IgD-negative memory B cell (primary cell): ENCODE data around the gene ADGRF1. TPM values are rescaled to one million over a fixed set of nuclear protein-coding genes. Genes with fewer than 3 reads are reported as not detected.
"Not testable (repeated sequence)": the region's sequence is repeated elsewhere in the genome, so short reads cannot be mapped to it uniquely, and the experiment has no call there.

ENCODE experiments used
- H3K27ac Mint-ChIP-seq, 3 donors: one replicate each; pipeline ENCODE4 v1.8.0; 2020 to 2022; ENCODE audit warnings: mild to moderate bottlenecking in 3 of 3, mixed read lengths in 3 of 3, moderate library complexity in 1 of 3
- H3K27me3 Mint-ChIP-seq: one replicate; pipeline ENCODE4 v1.8.0; 2021; ENCODE audit warnings: mixed read lengths
- H3K36me3 Mint-ChIP-seq: one replicate; pipeline ENCODE4 v1.8.0; 2020; ENCODE audit warnings: mild to moderate bottlenecking, mixed read lengths
- H3K4me1 Mint-ChIP-seq, 3 donors: one replicate each; pipeline ENCODE4 v1.8.0; 2020 to 2022; ENCODE audit warnings: mixed read lengths in 3 of 3, mild to moderate bottlenecking in 1 of 3
- H3K4me3 Mint-ChIP-seq, 4 donors: one replicate each; pipeline ENCODE4 v1.8.0; 2020 to 2022; ENCODE audit warnings: mild to moderate bottlenecking in 4 of 4, mixed read lengths in 4 of 4, moderate library complexity in 3 of 4
- H3K9me3 Mint-ChIP-seq, 3 donors: one replicate each; pipeline ENCODE4 v1.8.0; 2020 to 2021; ENCODE audit warnings: mixed read lengths in 3 of 3, mild to moderate bottlenecking in 1 of 3
- polyA plus RNA-seq: library from polyadenylated mRNA; unstranded; fragments of 300-500 nt; fragmentation: Illumina TruSeq; gene quantifications from one replicate; pipeline ENCODE4 v1.2.3, GENCODE V29; 2021

Gene ADGRF1
- polyA plus RNA-seq, 1 donor from 2014 or later = not detected

- Mint-ChIP-seq H3K27ac (no peak overlapping the region), H3K4me3 (no peak overlapping the region), H3K36me3 (no peaks in the 10 kb centered on the region), H3K27me3 (peaks cover 10% of the 10 kb centered on the region), H3K9me3 (peaks cover 0 to 4% (median 2%) of the 10 kb centered on the region in 3 donors), H3K4me1 (no peaks in the 10 kb centered on the region)
These were observed 25.9 kb downstream of the ADGRF1 start for GRCh38 chr6:47016261-47016660.

GRCh38 chr6:47014401-47014800 lies 27.7 kb downstream of the ADGRF1 start:
- no peaks in the 10 kb centered on the region for H3K36me3 Mint-ChIP-seq
- H3K27me3 Mint-ChIP-seq = peaks cover 10% of the 10 kb centered on the region
- peaks cover 0 to 4% (median 2%) of the 10 kb centered on the region in 3 donors for H3K9me3 Mint-ChIP-seq
- H3K4me3 Mint-ChIP-seq = no peak overlapping the region
- H3K4me1 Mint-ChIP-seq = no peaks in the 10 kb centered on the region
- H3K27ac Mint-ChIP-seq = no peak overlapping the region

- Mint-ChIP-seq H3K4me3 (no peak overlapping the region), H3K27me3 (peaks cover 1% of the 10 kb centered on the region), H3K4me1 (no peaks in the 10 kb centered on the region), H3K9me3 (peaks cover 0 to 4% (median 2%) of the 10 kb centered on the region in 3 donors), H3K27ac (no peak overlapping the region), H3K36me3 (no peaks in the 10 kb centered on the region)
These were observed 32.5 kb downstream of the ADGRF1 start for GRCh38 chr6:47009583-47009982.

- Mint-ChIP-seq H3K4me3 (no peak overlapping the region), H3K27me3 (peaks cover 1% of the 10 kb centered on the region), H3K27ac (no peak overlapping the region), H3K9me3 (peaks cover 0 to 4% (median 0%) of the 10 kb centered on the region in 3 donors), H3K4me1 (no peaks in the 10 kb centered on the region), H3K36me3 (no peaks in the 10 kb centered on the region)
These were observed 33.8 kb downstream of the ADGRF1 start for GRCh38 chr6:47008397-47008763.

GRCh38 chr6:47007657-47008396 lies 34.3 kb downstream of the ADGRF1 start:
- H3K4me1 Mint-ChIP-seq = no peaks in the 10 kb centered on the region
- H3K4me3 Mint-ChIP-seq = no peak overlapping the region

GRCh38 chr6:47005486-47005885 lies 36.6 kb downstream of the ADGRF1 start:
- Mint-ChIP-seq H3K4me1 (no peaks in the 10 kb centered on the region), H3K4me3 (no peak overlapping the region)

More at GRCh38 chr6:47007657-47008396, 34.3 kb downstream of the ADGRF1 start:
- no peak overlapping the region for H3K27ac Mint-ChIP-seq
- H3K36me3 Mint-ChIP-seq = no peaks in the 10 kb centered on the region
- peaks cover 0 to 4% (median 0%) of the 10 kb centered on the region in 3 donors for H3K9me3 Mint-ChIP-seq
- peaks cover 1% of the 10 kb centered on the region for H3K27me3 Mint-ChIP-seq

GRCh38 chr6:47004463-47004862 lies 37.7 kb downstream of the ADGRF1 start:
- H3K27ac Mint-ChIP-seq = no peak overlapping the region
- no peaks in the 10 kb centered on the region for H3K36me3 Mint-ChIP-seq
- H3K4me3 Mint-ChIP-seq = no peak overlapping the region
- no peaks in the 10 kb centered on the region for H3K4me1 Mint-ChIP-seq
- H3K27me3 Mint-ChIP-seq = peaks cover 1% of the 10 kb centered on the region
- no peaks in the 10 kb centered on the region for H3K9me3 Mint-ChIP-seq

More at GRCh38 chr6:47005486-47005885, 36.6 kb downstream of the ADGRF1 start:
- H3K9me3 Mint-ChIP-seq = no peaks in the 10 kb centered on the region
- peaks cover 1% of the 10 kb centered on the region for H3K27me3 Mint-ChIP-seq
- no peaks in the 10 kb centered on the region for H3K36me3 Mint-ChIP-seq
- H3K27ac Mint-ChIP-seq = no peak overlapping the region

- peaks cover 0 to 2% (median 0%) of the 10 kb centered on the region in 3 donors for H3K9me3 Mint-ChIP-seq
- no peaks in the 10 kb centered on the region for H3K36me3 Mint-ChIP-seq
- H3K27me3 Mint-ChIP-seq = peaks cover 2% of the 10 kb centered on the region
- H3K4me3 Mint-ChIP-seq = no peak overlapping the region
- no peaks in the 10 kb centered on the region for H3K4me1 Mint-ChIP-seq
- H3K27ac Mint-ChIP-seq = no peak overlapping the region
These were observed 41.3 kb downstream of the ADGRF1 start for GRCh38 chr6:47000842-47001241.

GRCh38 chr6:46998436-46999017 lies 43.6 kb downstream of the ADGRF1 start:
- no peaks in the 10 kb centered on the region for H3K36me3 Mint-ChIP-seq
- peak overlapping the region in 1 of 3 donors; percentile 63 for H3K27ac Mint-ChIP-seq
- peaks cover 2% of the 10 kb centered on the region for H3K27me3 Mint-ChIP-seq
- no peaks in the 10 kb centered on the region for H3K4me1 Mint-ChIP-seq
- no peak overlapping the region for H3K4me3 Mint-ChIP-seq
- H3K9me3 Mint-ChIP-seq = peaks cover 0 to 4% (median 0%) of the 10 kb centered on the region in 3 donors

GRCh38 chr6:46997646-46998045 lies 44.5 kb downstream of the ADGRF1 start:
- Mint-ChIP-seq H3K4me3 (no peak overlapping the region), H3K27ac (no peak overlapping the region)

GRCh38 chr6:46996860-46997641 lies 45.1 kb downstream of the ADGRF1 start:
- Mint-ChIP-seq H3K36me3 (no peaks in the 10 kb centered on the region), H3K9me3 (peaks cover 0 to 4% (median 2%) of the 10 kb centered on the region in 3 donors), H3K4me1 (no peaks in the 10 kb centered on the region), H3K27me3 (peaks cover 2% of the 10 kb centered on the region), H3K4me3 (no peak overlapping the region), H3K27ac (no peak overlapping the region)

More at GRCh38 chr6:46997646-46998045, 44.5 kb downstream of the ADGRF1 start:
- no peaks in the 10 kb centered on the region for H3K36me3 Mint-ChIP-seq
- no peaks in the 10 kb centered on the region for H3K4me1 Mint-ChIP-seq
- H3K27me3 Mint-ChIP-seq = peaks cover 2% of the 10 kb centered on the region
- H3K9me3 Mint-ChIP-seq = peaks cover 0 to 4% (median 2%) of the 10 kb centered on the region in 3 donors

- H3K4me1 Mint-ChIP-seq = no peaks in the 10 kb centered on the region
- peaks cover 6% of the 10 kb centered on the region for H3K27me3 Mint-ChIP-seq
- H3K36me3 Mint-ChIP-seq = no peaks in the 10 kb centered on the region
- no peak overlapping the region for H3K4me3 Mint-ChIP-seq
- no peak overlapping the region for H3K27ac Mint-ChIP-seq
- H3K9me3 Mint-ChIP-seq = peaks cover 0 to 4% (median 2%) of the 10 kb centered on the region in 3 donors
These were observed 47.2 kb downstream of the ADGRF1 start for GRCh38 chr6:46994933-46995332.

GRCh38 chr6:46993846-46994245 lies 48.3 kb downstream of the ADGRF1 start:
- peaks cover 0 to 4% (median 2%) of the 10 kb centered on the region in 3 donors for H3K9me3 Mint-ChIP-seq
- no peak overlapping the region for H3K4me3 Mint-ChIP-seq
- no peaks in the 10 kb centered on the region for H3K36me3 Mint-ChIP-seq
- H3K27me3 Mint-ChIP-seq = peaks cover 9% of the 10 kb centered on the region
- no peak overlapping the region for H3K27ac Mint-ChIP-seq
- H3K4me1 Mint-ChIP-seq = no peaks in the 10 kb centered on the region

GRCh38 chr6:46992391-46992790 lies 49.7 kb downstream of the ADGRF1 start:
- H3K27me3 Mint-ChIP-seq, H3K4me3 Mint-ChIP-seq, H3K4me1 Mint-ChIP-seq, H3K36me3 Mint-ChIP-seq, H3K9me3 Mint-ChIP-seq, H3K27ac Mint-ChIP-seq: not testable (repeated sequence)

GRCh38 chr6:46990818-46991510 lies 51.2 kb downstream of the ADGRF1 start:
- not testable (repeated sequence) for H3K36me3 Mint-ChIP-seq, H3K27me3 Mint-ChIP-seq, H3K27ac Mint-ChIP-seq, H3K4me3 Mint-ChIP-seq, H3K4me1 Mint-ChIP-seq, H3K9me3 Mint-ChIP-seq
